Caco-2 (cell line): ENCODE data around the gene PLEKHF1. TPM values are rescaled to one million over a fixed set of nuclear protein-coding genes. Genes with fewer than 3 reads are reported as not detected.

ENCODE experiments used
- BruUV-seq: library from RNA; stranded (reverse); fragments of 400-500 nt; replicated peaks from 2 replicates; lab custom pipeline; 2021; lab: Mats Ljungman, UMichigan
- CTCF ChIA-PET: fragments of 300-600 bp; sonication (Branson Sonifier 250); formaldehyde crosslinking; loops from one replicate; lab custom pipeline; 2022; ENCODE audit warnings: antibody characterized with exemption; lab: Charles Lee
- POLR2A ChIA-PET: fragments of 300-600 bp; sonication (Branson Sonifier 250); formaldehyde crosslinking; loops from one replicate; lab custom pipeline; 2022; ENCODE audit warnings: antibody characterized with exemption; lab: Charles Lee
- DNase-seq, 2 experiments: peaks; one replicate each; pipeline versions ENCODE4 v3.0.0 to v3.0.0-alpha.2; 2020 to 2022
- H3K27me3 ChIP-seq: replicated peaks from 2 replicates; pipeline ENCODE4 v1.6.0; 2011; ENCODE audit warnings: low read length; ENCODE audit not compliant: control insufficient read depth, insufficient read depth
- H3K36me3 ChIP-seq: 2 replicates; pipeline ENCODE4 v1.5.1; 2011; ENCODE audit warnings: low read length; ENCODE audit not compliant: control insufficient read depth, insufficient read depth
- H3K4me1 ChIP-seq: fragments of 250-450 bp; sonication (Bioruptor Pico); 2 replicates; pipeline ENCODE4 v1.5.1; 2020; ENCODE audit warnings: mild to moderate bottlenecking
- H3K4me3 ChIP-seq: 2 replicates; pipeline ENCODE4 v1.5.1; 2011; ENCODE audit warnings: low read depth, mild to moderate bottlenecking, control low read depth, low read length
- H3K9me3 ChIP-seq: fragments of 250-450 bp; sonication (Bioruptor Pico); 2 replicates; pipeline ENCODE4 v1.5.1; 2020; ENCODE audit warnings: mild to moderate bottlenecking, moderate library complexity
- H3K27ac Mint-ChIP-seq: one replicate; pipeline ENCODE4 v1.8.0; 2022; ENCODE audit warnings: mixed read lengths; ENCODE audit not compliant: unreplicated experiment
- H3K27me3 Mint-ChIP-seq: one replicate; pipeline ENCODE4 v1.8.0; 2022; ENCODE audit warnings: mixed read lengths; ENCODE audit not compliant: insufficient read depth, unreplicated experiment
- H3K36me3 Mint-ChIP-seq: one replicate; pipeline ENCODE4 v1.8.0; 2022; ENCODE audit warnings: mild to moderate bottlenecking, mixed read lengths; ENCODE audit not compliant: insufficient read depth, unreplicated experiment
- H3K4me1 Mint-ChIP-seq: one replicate; pipeline ENCODE4 v1.8.0; 2022; ENCODE audit warnings: low read depth, mixed read lengths; ENCODE audit not compliant: unreplicated experiment
- H3K4me3 Mint-ChIP-seq: one replicate; pipeline ENCODE4 v1.8.0; 2022; ENCODE audit warnings: mild to moderate bottlenecking, moderate library complexity, mixed read lengths; ENCODE audit not compliant: unreplicated experiment
- H3K9me3 Mint-ChIP-seq: one replicate; pipeline ENCODE4 v1.8.0; 2022; ENCODE audit warnings: mixed read lengths; ENCODE audit not compliant: unreplicated experiment
- CTCF ChIP-seq, 2 experiments: fragments of 200-600 bp in 1 of 2; IDR thresholded peaks; 1 replicate in 1 of 2; 2 replicates in 1 of 2; pipeline versions ENCODE4 v1.5.1 to v1.8.0; 2011 to 2022; ENCODE audit warnings: antibody characterized with exemption in 1 of 2, control low read depth in 1 of 2, inconsistent platforms in 1 of 2, low read depth in 1 of 2, low read length in 1 of 2, mild to moderate bottlenecking in 1 of 2, moderate library complexity in 1 of 2; ENCODE audit not compliant: insufficient read depth in 1 of 2, severe bottlenecking in 1 of 2, unreplicated experiment in 1 of 2
- intact Hi-C: fragments of 100-400 bp; cut with micrococcal nuclease; formaldehyde crosslinking; loops from one replicate; pipeline ENCODE4 v1.10.0; 2022; ENCODE audit not compliant: unreplicated experiment
- total RNA-seq: library from RNA; stranded (reverse); gene quantifications from 2 replicates; pipeline ENCODE4 v1.2.3, GENCODE V29; 2022

Gene PLEKHF1
- total RNA-seq, 1 experiment from 2014 or later = 5.0 TPM

- Mint-ChIP-seq H3K9me3 (no peaks in the 10 kb centered on the region), H3K36me3 (no peaks in the 10 kb centered on the region), H3K27ac (no peak overlapping the region), H3K4me3 (no peak overlapping the region), H3K27me3 (no peaks in the 10 kb centered on the region), H3K4me1 (no peaks in the 10 kb centered on the region)
- no TSS peak for BruUV-seq
- Histone ChIP-seq H3K36me3 (no peaks in the 10 kb centered on the region), H3K4me1 (no peaks in the 10 kb centered on the region), H3K9me3 (no peaks in the 10 kb centered on the region), H3K27me3 (no peaks in the 10 kb centered on the region), H3K4me3 (no peak overlapping the region)
- intact Hi-C loops = no loop called here
- POLR2A ChIA-PET = no interaction called here
- no peak for TF ChIP-seq CTCF (IDR thresholded peaks at IDR 0.05; ENCODE audit: insufficient read depth in 1 of 2, low read depth in 1 of 2, low read length in 1 of 2, severe bottlenecking in 1 of 2, unreplicated experiment in 1 of 2)
- CTCF ChIA-PET = no interaction called here
- no peak for DNase-seq
Observed at GRCh38 chr19:29629836-29630534, 35.3 kb upstream of the PLEKHF1 start.

GRCh38 chr19:29630655-29631054, 34.6 kb upstream of the PLEKHF1 start:
- H3K27ac Mint-ChIP-seq = no peak overlapping the region

GRCh38 chr19:29631450-29631849, 33.8 kb upstream of the PLEKHF1 start:
- H3K27me3 Mint-ChIP-seq = no peaks in the 10 kb centered on the region
- H3K36me3 Mint-ChIP-seq = no peaks in the 10 kb centered on the region
- H3K4me1 ChIP-seq = no peaks in the 10 kb centered on the region
- no peaks in the 10 kb centered on the region for H3K36me3 ChIP-seq
- H3K27me3 ChIP-seq = no peaks in the 10 kb centered on the region
- no peaks in the 10 kb centered on the region for H3K4me1 Mint-ChIP-seq
- intact Hi-C loops = no loop called here
- BruUV-seq = no TSS peak
- H3K9me3 ChIP-seq = no peaks in the 10 kb centered on the region
- ChIA-PET CTCF (no interaction called here), POLR2A (no interaction called here)
- H3K9me3 Mint-ChIP-seq = no peaks in the 10 kb centered on the region
- no peak overlapping the region for H3K4me3 ChIP-seq
- no peak for TF ChIP-seq CTCF (IDR thresholded peaks at IDR 0.05; ENCODE audit: insufficient read depth in 1 of 2, low read depth in 1 of 2, low read length in 1 of 2, severe bottlenecking in 1 of 2, unreplicated experiment in 1 of 2)
- no peak overlapping the region for H3K4me3 Mint-ChIP-seq
- no peak for DNase-seq
- no peak overlapping the region for H3K27ac Mint-ChIP-seq

More at GRCh38 chr19:29630655-29631054, 34.6 kb upstream of the PLEKHF1 start:
- TF ChIP-seq CTCF (IDR thresholded peaks at IDR 0.05; ENCODE audit: insufficient read depth in 1 of 2, low read depth in 1 of 2, low read length in 1 of 2, severe bottlenecking in 1 of 2, unreplicated experiment in 1 of 2) = no peak
- intact Hi-C loops = no loop called here
- Mint-ChIP-seq H3K27me3 (no peaks in the 10 kb centered on the region), H3K4me3 (no peak overlapping the region), H3K4me1 (no peaks in the 10 kb centered on the region), H3K9me3 (no peaks in the 10 kb centered on the region), H3K36me3 (no peaks in the 10 kb centered on the region)
- H3K36me3 ChIP-seq = no peaks in the 10 kb centered on the region
- no peak overlapping the region for H3K4me3 ChIP-seq
- POLR2A ChIA-PET = no interaction called here
- no peaks in the 10 kb centered on the region for H3K27me3 ChIP-seq
- no peaks in the 10 kb centered on the region for H3K9me3 ChIP-seq
- no peaks in the 10 kb centered on the region for H3K4me1 ChIP-seq
- BruUV-seq = no TSS peak
- DNase-seq = no peak
- CTCF ChIA-PET = no interaction called here
